Measurements from ENCODE around the gene CTNNA3.

CTNNA3 gene

DNA sequence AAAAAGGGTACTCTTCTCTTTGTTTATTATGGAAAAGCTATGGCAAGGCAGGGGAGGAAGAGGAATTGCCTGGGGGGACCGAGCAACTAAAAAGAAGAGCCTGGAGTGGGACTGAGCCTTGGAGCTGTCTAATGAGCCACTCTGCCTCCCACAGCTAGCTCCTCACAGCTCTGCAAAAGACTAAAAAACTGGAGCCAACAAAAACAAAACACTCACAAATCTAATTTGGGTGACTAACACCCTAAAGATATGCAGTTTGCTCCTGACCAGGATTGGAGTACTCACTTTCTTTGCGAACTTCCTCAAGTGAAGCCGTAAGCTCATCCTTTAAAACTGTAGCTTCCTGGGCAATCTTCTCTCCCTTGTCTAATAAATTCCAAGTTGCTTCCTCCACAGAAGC is 89.4 kb downstream of the CTNNA3 start:
- no peak overlapping the region for H3K27ac ChIP-seq (ENCODE audit: extremely low read depth, low read depth, low read length)
- no peak overlapping the region for H3K4me3 ChIP-seq (ENCODE audit: low read depth, low read length)
- peaks cover 10% of the 10 kb centered on the region; the same call in 1 of the 2 replicates for H3K4me1 ChIP-seq (ENCODE audit: control insufficient read depth, insufficient read depth, low read length)
- CTCF ChIA-PET: interaction anchor here (0.6 to 0.7 kb wide), 3 partner anchors 16 to 675 kb away, joined by 3 to 7 read pairs (median 6); no protein-coding TSS in a partner anchor
- H3K36me3 ChIP-seq (ENCODE audit: control insufficient read depth in 2 of 2, insufficient read depth in 1 of 2, low read length in 2 of 2): no peaks in the 10 kb centered on the region
- H3K9me3 ChIP-seq (ENCODE audit: control insufficient read depth, insufficient read depth, low read depth, low read length): no peaks in the 10 kb centered on the region
- TF ChIP-seq, protein P1, sequence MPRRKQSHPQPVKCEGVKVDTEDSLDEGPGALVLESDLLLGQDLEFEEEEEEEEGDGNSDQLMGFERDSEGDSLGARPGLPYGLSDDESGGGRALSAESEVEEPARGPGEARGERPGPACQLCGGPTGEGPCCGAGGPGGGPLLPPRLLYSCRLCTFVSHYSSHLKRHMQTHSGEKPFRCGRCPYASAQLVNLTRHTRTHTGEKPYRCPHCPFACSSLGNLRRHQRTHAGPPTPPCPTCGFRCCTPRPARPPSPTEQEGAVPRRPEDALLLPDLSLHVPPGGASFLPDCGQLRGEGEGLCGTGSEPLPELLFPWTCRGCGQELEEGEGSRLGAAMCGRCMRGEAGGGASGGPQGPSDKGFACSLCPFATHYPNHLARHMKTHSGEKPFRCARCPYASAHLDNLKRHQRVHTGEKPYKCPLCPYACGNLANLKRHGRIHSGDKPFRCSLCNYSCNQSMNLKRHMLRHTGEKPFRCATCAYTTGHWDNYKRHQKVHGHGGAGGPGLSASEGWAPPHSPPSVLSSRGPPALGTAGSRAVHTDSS (tag by site-specific recombination; IDR thresholded peaks at IDR 0.05): no peak
- TF ChIP-seq GLIS1 (tag by site-specific recombination; IDR thresholded peaks at IDR 0.05) (peak; percentile 33; the same call in 1 of the 2 replicates), ZFHX2 (tag by site-specific recombination; conservative IDR thresholded peaks at IDR 0.05) (0 out of 2 replicates have a peak, but pooled peaks have one; percentile 18), ZNF341 (tag by site-specific recombination; IDR thresholded peaks at IDR 0.05; ENCODE audit: low read depth) (peak; percentile 78)
- POLR2A ChIA-PET: no interaction called here

DNA sequence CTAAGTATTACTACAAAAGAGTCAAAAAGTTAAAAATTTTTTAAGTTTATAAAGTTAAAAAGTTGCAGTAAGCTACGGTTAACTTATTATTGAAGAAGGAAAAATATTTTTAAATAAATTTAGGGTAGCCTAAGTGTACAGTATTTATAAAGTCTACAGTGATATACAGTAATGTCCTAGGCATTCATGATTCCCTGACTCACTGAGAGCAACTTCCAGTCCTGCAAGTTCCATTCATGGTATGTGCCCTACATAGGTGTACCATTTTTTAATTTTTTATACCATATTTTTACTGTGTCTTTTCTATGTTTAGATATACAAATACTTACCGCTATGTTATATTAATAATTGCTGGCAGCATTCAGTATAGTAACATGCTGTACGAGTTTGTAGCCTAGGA is 92.3 kb downstream of the CTNNA3 start:
- H3K4me3 ChIP-seq (ENCODE audit: low read depth, low read length): no peak overlapping the region
- CTCF ChIA-PET: no interaction called here
- no peaks in the 10 kb centered on the region for H3K36me3 ChIP-seq (ENCODE audit: control insufficient read depth in 2 of 2, insufficient read depth in 1 of 2, low read length in 2 of 2)
- H3K9me3 ChIP-seq (ENCODE audit: control insufficient read depth, insufficient read depth, low read depth, low read length): no peaks in the 10 kb centered on the region
- POLR2A ChIA-PET: no interaction called here
- H3K27ac ChIP-seq (ENCODE audit: extremely low read depth, low read depth, low read length): no peak overlapping the region
- H3K4me1 ChIP-seq (ENCODE audit: control insufficient read depth, insufficient read depth, low read length): peaks cover 10% of the 10 kb centered on the region; the same call in 1 of the 2 replicates
- TF ChIP-seq, protein P2, sequence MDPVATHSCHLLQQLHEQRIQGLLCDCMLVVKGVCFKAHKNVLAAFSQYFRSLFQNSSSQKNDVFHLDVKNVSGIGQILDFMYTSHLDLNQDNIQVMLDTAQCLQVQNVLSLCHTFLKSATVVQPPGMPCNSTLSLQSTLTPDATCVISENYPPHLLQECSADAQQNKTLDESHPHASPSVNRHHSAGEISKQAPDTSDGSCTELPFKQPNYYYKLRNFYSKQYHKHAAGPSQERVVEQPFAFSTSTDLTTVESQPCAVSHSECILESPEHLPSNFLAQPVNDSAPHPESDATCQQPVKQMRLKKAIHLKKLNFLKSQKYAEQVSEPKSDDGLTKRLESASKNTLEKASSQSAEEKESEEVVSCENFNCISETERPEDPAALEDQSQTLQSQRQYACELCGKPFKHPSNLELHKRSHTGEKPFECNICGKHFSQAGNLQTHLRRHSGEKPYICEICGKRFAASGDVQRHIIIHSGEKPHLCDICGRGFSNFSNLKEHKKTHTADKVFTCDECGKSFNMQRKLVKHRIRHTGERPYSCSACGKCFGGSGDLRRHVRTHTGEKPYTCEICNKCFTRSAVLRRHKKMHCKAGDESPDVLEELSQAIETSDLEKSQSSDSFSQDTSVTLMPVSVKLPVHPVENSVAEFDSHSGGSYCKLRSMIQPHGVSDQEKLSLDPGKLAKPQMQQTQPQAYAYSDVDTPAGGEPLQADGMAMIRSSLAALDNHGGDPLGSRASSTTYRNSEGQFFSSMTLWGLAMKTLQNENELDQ (tag by site-specific recombination; IDR thresholded peaks at IDR 0.05; ENCODE audit: low read depth): no peak
- TF ChIP-seq ZNF223 (tag by site-specific recombination; IDR thresholded peaks at IDR 0.05): no peak
- TF ChIP-seq, protein P3, sequence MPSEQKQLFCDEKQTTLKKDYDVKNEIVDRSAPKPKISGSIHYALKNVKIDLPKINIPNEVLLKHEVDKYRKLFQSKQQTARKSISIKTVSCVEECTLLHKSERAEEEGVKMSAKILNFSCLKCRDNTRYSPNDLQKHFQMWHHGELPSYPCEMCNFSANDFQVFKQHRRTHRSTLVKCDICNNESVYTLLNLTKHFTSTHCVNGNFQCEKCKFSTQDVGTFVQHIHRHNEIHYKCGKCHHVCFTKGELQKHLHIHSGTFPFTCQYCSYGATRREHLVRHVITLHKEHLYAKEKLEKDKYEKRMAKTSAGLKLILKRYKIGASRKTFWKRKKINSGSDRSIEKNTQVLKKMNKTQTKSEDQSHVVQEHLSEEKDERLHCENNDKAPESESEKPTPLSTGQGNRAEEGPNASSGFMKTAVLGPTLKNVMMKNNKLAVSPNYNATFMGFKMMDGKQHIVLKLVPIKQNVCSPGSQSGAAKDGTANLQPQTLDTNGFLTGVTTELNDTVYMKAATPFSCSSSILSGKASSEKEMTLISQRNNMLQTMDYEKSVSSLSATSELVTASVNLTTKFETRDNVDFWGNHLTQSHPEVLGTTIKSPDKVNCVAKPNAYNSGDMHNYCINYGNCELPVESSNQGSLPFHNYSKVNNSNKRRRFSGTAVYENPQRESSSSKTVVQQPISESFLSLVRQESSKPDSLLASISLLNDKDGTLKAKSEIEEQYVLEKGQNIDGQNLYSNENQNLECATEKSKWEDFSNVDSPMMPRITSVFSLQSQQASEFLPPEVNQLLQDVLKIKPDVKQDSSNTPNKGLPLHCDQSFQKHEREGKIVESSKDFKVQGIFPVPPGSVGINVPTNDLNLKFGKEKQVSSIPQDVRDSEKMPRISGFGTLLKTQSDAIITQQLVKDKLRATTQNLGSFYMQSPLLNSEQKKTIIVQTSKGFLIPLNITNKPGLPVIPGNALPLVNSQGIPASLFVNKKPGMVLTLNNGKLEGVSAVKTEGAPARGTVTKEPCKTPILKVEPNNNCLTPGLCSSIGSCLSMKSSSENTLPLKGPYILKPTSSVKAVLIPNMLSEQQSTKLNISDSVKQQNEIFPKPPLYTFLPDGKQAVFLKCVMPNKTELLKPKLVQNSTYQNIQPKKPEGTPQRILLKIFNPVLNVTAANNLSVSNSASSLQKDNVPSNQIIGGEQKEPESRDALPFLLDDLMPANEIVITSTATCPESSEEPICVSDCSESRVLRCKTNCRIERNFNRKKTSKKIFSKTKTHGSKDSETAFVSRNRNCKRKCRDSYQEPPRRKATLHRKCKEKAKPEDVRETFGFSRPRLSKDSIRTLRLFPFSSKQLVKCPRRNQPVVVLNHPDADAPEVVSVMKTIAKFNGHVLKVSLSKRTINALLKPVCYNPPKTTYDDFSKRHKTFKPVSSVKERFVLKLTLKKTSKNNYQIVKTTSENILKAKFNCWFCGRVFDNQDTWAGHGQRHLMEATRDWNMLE (tag by site-specific recombination; conservative IDR thresholded peaks at IDR 0.05; ENCODE audit: low read depth): no peak
- TF ChIP-seq ZNF423 (tag by site-specific recombination; IDR thresholded peaks at IDR 0.05): no peak
- TF ChIP-seq BCL11A (tag by site-specific recombination; IDR thresholded peaks at IDR 0.05; ENCODE audit: low read depth): no peak
- TF ChIP-seq, protein P4, sequence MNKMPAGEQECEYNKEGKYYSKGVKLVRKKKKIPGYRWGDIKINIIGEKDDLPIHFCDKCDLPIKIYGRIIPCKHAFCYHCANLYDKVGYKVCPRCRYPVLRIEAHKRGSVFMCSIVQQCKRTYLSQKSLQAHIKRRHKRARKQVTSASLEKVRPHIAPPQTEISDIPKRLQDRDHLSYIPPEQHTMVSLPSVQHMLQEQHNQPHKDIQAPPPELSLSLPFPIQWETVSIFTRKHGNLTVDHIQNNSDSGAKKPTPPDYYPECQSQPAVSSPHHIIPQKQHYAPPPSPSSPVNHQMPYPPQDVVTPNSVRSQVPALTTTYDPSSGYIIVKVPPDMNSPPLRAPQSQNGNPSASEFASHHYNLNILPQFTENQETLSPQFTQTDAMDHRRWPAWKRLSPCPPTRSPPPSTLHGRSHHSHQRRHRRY (tag by site-specific recombination; IDR thresholded peaks at IDR 0.05): no peak
- TF ChIP-seq ZNF654 (tag by site-specific recombination; IDR thresholded peaks at IDR 0.05; ENCODE audit: low read depth): no peak
- no peak for TF ChIP-seq ZSCAN16 (tag by site-specific recombination; IDR thresholded peaks at IDR 0.05)
- TF ChIP-seq, protein P5, sequence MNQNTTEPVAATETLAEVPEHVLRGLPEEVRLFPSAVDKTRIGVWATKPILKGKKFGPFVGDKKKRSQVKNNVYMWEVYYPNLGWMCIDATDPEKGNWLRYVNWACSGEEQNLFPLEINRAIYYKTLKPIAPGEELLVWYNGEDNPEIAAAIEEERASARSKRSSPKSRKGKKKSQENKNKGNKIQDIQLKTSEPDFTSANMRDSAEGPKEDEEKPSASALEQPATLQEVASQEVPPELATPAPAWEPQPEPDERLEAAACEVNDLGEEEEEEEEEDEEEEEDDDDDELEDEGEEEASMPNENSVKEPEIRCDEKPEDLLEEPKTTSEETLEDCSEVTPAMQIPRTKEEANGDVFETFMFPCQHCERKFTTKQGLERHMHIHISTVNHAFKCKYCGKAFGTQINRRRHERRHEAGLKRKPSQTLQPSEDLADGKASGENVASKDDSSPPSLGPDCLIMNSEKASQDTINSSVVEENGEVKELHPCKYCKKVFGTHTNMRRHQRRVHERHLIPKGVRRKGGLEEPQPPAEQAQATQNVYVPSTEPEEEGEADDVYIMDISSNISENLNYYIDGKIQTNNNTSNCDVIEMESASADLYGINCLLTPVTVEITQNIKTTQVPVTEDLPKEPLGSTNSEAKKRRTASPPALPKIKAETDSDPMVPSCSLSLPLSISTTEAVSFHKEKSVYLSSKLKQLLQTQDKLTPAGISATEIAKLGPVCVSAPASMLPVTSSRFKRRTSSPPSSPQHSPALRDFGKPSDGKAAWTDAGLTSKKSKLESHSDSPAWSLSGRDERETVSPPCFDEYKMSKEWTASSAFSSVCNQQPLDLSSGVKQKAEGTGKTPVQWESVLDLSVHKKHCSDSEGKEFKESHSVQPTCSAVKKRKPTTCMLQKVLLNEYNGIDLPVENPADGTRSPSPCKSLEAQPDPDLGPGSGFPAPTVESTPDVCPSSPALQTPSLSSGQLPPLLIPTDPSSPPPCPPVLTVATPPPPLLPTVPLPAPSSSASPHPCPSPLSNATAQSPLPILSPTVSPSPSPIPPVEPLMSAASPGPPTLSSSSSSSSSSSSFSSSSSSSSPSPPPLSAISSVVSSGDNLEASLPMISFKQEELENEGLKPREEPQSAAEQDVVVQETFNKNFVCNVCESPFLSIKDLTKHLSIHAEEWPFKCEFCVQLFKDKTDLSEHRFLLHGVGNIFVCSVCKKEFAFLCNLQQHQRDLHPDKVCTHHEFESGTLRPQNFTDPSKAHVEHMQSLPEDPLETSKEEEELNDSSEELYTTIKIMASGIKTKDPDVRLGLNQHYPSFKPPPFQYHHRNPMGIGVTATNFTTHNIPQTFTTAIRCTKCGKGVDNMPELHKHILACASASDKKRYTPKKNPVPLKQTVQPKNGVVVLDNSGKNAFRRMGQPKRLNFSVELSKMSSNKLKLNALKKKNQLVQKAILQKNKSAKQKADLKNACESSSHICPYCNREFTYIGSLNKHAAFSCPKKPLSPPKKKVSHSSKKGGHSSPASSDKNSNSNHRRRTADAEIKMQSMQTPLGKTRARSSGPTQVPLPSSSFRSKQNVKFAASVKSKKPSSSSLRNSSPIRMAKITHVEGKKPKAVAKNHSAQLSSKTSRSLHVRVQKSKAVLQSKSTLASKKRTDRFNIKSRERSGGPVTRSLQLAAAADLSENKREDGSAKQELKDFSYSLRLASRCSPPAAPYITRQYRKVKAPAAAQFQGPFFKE (tag by site-specific recombination; IDR thresholded peaks at IDR 0.05; ENCODE audit: borderline replicate concordance): no peak
- no peak for TF ChIP-seq KLF7 (tag by site-specific recombination; IDR thresholded peaks at IDR 0.05; ENCODE audit: borderline replicate concordance)
- no peak for TF ChIP-seq ZNF664 (tag by site-specific recombination; IDR thresholded peaks at IDR 0.05)
- TF ChIP-seq ZNF221 (tag by site-specific recombination; IDR thresholded peaks at IDR 0.05; ENCODE audit: borderline replicate concordance): no peak
- no peak for TF ChIP-seq ZNF610 (tag by site-specific recombination; IDR thresholded peaks at IDR 0.05; ENCODE audit: borderline replicate concordance)
- TF ChIP-seq ZNF174 (tag by site-specific recombination; IDR thresholded peaks at IDR 0.05): no peak
